K562 (cell line): Measurements from ENCODE around the gene PLAAT4. TPM values are rescaled to one million over a fixed set of nuclear protein-coding genes. Genes with fewer than 3 reads are reported as not detected.
A peak's percentile ranks its signal among the peaks of the same experiment; 100 is the strongest.

Experiments used
- ARID1B ChIP-seq: fragments of 450-650 bp; IDR thresholded peaks from 2 replicates; pipeline ENCODE4 v1.6.1; 2016; ENCODE audit warnings: antibody characterized with exemption, mild to moderate bottlenecking, inconsistent platforms
- EP300 ChIP-seq: IDR thresholded peaks from 2 replicates; pipeline ENCODE4 v1.6.1; 2012; ENCODE audit warnings: low read length, improper control_type of control experiment
- HDAC2 ChIP-seq: fragments of 450-650 bp; IDR thresholded peaks from 2 replicates; pipeline ENCODE4 v1.6.1; 2016; ENCODE audit warnings: mild to moderate bottlenecking
- MTA3 ChIP-seq: fragments of 450-650 bp; formaldehyde crosslinking; IDR thresholded peaks from 2 replicates; pipeline ENCODE4 v1.6.1; 2017; ENCODE audit warnings: mild to moderate bottlenecking, borderline replicate concordance
- NCOR1 ChIP-seq: fragments of 450-650 bp; IDR thresholded peaks from 2 replicates; pipeline ENCODE4 v1.6.1; 2016; ENCODE audit warnings: mild to moderate bottlenecking, moderate library complexity
- NR2C1 ChIP-seq, 2 experiments: fragments of 450-650 bp; IDR thresholded peaks; 2 replicates each; pipeline ENCODE4 v1.6.1; 2017; ENCODE audit warnings: mild to moderate bottlenecking in 2 of 2, antibody characterized with exemption in 1 of 2, inconsistent platforms in 1 of 2, missing compliant biosample characterization in 1 of 2, missing genetic modification characterization in 1 of 2
- NR3C1 ChIP-seq: sonication (generic); formaldehyde crosslinking; IDR thresholded peaks from 2 replicates; pipeline ENCODE4 v1.8.1; 2022; ENCODE audit warnings: missing genetic modification reagents
- RCOR1 ChIP-seq, 2 experiments: IDR thresholded peaks; 2 replicates each; pipeline ENCODE4 v1.6.1; 2012; ENCODE audit warnings: low read depth in 2 of 2, low read length in 2 of 2, borderline replicate concordance in 1 of 2, improper control_type of control experiment in 1 of 2
- SMAD4 ChIP-seq: fragments of 250-450 bp; sonication (Bioruptor Pico); conservative IDR thresholded peaks from 2 replicates; pipeline ENCODE4 v1.8.0; 2021; ENCODE audit warnings: inconsistent platforms, mild to moderate bottlenecking, moderate library complexity
- SRF ChIP-seq, 2 experiments: fragments of 250-450, 450-650 bp in 1 of 2; sonication (Bioruptor Pico) in 1 of 2; sonication (generic) in 1 of 2; formaldehyde crosslinking; IDR thresholded peaks; 2 replicates each; pipeline versions ENCODE4 v1.5.0 to v1.5.1; 2020 to 2022; ENCODE audit warnings: mild to moderate bottlenecking in 1 of 2, missing genetic modification reagents in 1 of 2
- TAL1 ChIP-seq: fragments of 450-650 bp; IDR thresholded peaks from 2 replicates; pipeline ENCODE4 v1.6.1; 2016; ENCODE audit warnings: mild to moderate bottlenecking
- TGIF2 ChIP-seq: sonication (generic); formaldehyde crosslinking; IDR thresholded peaks from 2 replicates; pipeline ENCODE4 v1.8.1; 2022; ENCODE audit warnings: mild to moderate bottlenecking, missing genetic modification reagents, moderate library complexity
- XRCC3 ChIP-seq: fragments of 450-650 bp; IDR thresholded peaks from 2 replicates; pipeline ENCODE4 v1.6.1; 2017; ENCODE audit warnings: mild to moderate bottlenecking, moderate library complexity
- ZFPM2 ChIP-seq: fragments of 250-450 bp; sonication (Bioruptor Pico); IDR thresholded peaks from 2 replicates; pipeline ENCODE4 v1.5.1; 2022; ENCODE audit warnings: mild to moderate bottlenecking
- polyA plus RNA-seq, 8 experiments: library from polyadenylated mRNA; depleted of rRNA in 4 of 8; stranded (reverse) in 5 of 8; unstranded in 3 of 8; fragments of >200 nt; fragmentation: Nextera tagmentation in 2 of 8; fragmentation: Illumina TruSeq in 1 of 8; extraction: Ambion mirVana in 2 of 8; extraction: Trizol in 1 of 8; gene quantifications; 2 replicates each; pipeline versions ENCODE4 v1.2.1 to v1.2.3, GENCODE V29; 2011 to 2014; ENCODE audit warnings: inconsistent platforms in 1 of 8, missing spikeins in 1 of 8
- total RNA-seq, 7 experiments: library from RNA; depleted of rRNA in 6 of 7; stranded (reverse); fragments of >200 nt in 6 of 7; fragmentation: Illumina TruSeq in 2 of 7; extraction: Trizol in 2 of 7; gene quantifications; 2 replicates each; pipeline versions ENCODE4 v1.2.1 to v1.2.3, GENCODE V29; 2011 to 2021; ENCODE audit warnings: low replicate concordance in 1 of 7
- TF ChIP-seq, protein P1 (sequence below): IDR thresholded peaks from 3 replicates; pipeline ENCODE4 v1.6.1; 2011; ENCODE audit warnings: borderline replicate concordance, mild to moderate bottlenecking; ENCODE audit not compliant: insufficient read length, insufficient read depth
- TF ChIP-seq, protein P2 (sequence below): fragments of 200-800 bp; sonication (Bioruptor generic); IDR thresholded peaks from 2 replicates; pipeline ENCODE4 v1.6.1; 2017; ENCODE audit warnings: missing genetic modification characterization, missing compliant biosample characterization
- TF ChIP-seq, protein P3 (sequence below): fragments of 450-650 bp; IDR thresholded peaks from 2 replicates; pipeline ENCODE4 v1.6.1; 2016; ENCODE audit warnings: mild to moderate bottlenecking
- TF ChIP-seq, protein P4 (sequence below), 2 experiments: fragments of 450-650 bp; IDR thresholded peaks; 2 replicates each; pipeline ENCODE4 v1.6.1; 2018; ENCODE audit warnings: mild to moderate bottlenecking in 2 of 2, low read depth in 1 of 2; ENCODE audit not compliant: partially characterized antibody in 2 of 2

PLAAT4 gene
- total and polyA plus RNA-seq, 9 of the 15 experiments (the other 6 are each of a cell fraction or from before 2014, with no cell fraction given) = 0.54 to 3.0 (median 1.3) TPM; not detected in 1

DNA sequence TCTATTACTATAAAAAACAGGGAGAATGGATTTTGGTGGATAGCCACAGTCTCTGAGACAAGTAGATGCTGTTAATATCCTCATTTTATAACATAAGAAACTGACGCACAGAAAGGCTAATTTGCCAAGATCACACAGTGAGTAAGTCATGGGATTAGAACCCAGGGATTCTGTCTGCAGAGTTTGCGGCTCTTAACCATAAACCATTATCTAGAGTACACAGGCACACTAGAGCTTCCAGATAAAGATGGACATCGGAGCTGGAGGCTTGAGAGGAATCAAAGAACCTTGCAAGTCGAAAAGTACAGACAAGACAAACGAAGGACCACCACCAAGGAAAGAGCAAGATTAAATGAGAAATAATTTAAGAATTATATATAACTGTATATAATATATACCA is 19.5 kb upstream of the PLAAT4 start (continued):
- TF ChIP-seq, protein P1, sequence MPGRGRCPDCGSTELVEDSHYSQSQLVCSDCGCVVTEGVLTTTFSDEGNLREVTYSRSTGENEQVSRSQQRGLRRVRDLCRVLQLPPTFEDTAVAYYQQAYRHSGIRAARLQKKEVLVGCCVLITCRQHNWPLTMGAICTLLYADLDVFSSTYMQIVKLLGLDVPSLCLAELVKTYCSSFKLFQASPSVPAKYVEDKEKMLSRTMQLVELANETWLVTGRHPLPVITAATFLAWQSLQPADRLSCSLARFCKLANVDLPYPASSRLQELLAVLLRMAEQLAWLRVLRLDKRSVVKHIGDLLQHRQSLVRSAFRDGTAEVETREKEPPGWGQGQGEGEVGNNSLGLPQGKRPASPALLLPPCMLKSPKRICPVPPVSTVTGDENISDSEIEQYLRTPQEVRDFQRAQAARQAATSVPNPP = no peak
- TF ChIP-seq HDAC2 (peak; percentile 83), MTA3 (0 out of 2 replicates have a peak, but pooled peaks have one; percentile 23), EP300 (peak; percentile 93), NCOR1 (peak; percentile 89), ZFPM2 (CRISPR knock-in tag) (no peak), SRF (CRISPR knock-in tag; IDR thresholded peaks at IDR 0.05) (no peak), XRCC3 (no peak), NR2C1 (IDR thresholded peaks at IDR 0.05) (0 out of 2 replicates have a peak, but pooled peaks have one; percentile 3), NR2C1 (tag; IDR thresholded peaks at IDR 0.05) (no peak), RCOR1 (IDR thresholded peaks at IDR 0.05; ENCODE audit: borderline replicate concordance in 1 of 2, low read depth in 2 of 2, low read length in 2 of 2) (peak; percentile 81 to 95; a peak in 3 of 4 replicates), TAL1 (peak; percentile 94), ARID1B (peak; percentile 97), TGIF2 (CRISPR knock-in tag) (no peak), SMAD4 (CRISPR knock-in tag) (peak; percentile 56), NR3C1 (CRISPR knock-in tag) (no peak)
- TF ChIP-seq, protein P2, sequence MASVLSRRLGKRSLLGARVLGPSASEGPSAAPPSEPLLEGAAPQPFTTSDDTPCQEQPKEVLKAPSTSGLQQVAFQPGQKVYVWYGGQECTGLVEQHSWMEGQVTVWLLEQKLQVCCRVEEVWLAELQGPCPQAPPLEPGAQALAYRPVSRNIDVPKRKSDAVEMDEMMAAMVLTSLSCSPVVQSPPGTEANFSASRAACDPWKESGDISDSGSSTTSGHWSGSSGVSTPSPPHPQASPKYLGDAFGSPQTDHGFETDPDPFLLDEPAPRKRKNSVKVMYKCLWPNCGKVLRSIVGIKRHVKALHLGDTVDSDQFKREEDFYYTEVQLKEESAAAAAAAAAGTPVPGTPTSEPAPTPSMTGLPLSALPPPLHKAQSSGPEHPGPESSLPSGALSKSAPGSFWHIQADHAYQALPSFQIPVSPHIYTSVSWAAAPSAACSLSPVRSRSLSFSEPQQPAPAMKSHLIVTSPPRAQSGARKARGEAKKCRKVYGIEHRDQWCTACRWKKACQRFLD = peak; percentile 29; the same call in 1 of the 2 replicates
- TF ChIP-seq, protein P3, sequence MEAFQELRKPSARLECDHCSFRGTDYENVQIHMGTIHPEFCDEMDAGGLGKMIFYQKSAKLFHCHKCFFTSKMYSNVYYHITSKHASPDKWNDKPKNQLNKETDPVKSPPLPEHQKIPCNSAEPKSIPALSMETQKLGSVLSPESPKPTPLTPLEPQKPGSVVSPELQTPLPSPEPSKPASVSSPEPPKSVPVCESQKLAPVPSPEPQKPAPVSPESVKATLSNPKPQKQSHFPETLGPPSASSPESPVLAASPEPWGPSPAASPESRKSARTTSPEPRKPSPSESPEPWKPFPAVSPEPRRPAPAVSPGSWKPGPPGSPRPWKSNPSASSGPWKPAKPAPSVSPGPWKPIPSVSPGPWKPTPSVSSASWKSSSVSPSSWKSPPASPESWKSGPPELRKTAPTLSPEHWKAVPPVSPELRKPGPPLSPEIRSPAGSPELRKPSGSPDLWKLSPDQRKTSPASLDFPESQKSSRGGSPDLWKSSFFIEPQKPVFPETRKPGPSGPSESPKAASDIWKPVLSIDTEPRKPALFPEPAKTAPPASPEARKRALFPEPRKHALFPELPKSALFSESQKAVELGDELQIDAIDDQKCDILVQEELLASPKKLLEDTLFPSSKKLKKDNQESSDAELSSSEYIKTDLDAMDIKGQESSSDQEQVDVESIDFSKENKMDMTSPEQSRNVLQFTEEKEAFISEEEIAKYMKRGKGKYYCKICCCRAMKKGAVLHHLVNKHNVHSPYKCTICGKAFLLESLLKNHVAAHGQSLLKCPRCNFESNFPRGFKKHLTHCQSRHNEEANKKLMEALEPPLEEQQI = no peak
- TF ChIP-seq, protein P4, sequence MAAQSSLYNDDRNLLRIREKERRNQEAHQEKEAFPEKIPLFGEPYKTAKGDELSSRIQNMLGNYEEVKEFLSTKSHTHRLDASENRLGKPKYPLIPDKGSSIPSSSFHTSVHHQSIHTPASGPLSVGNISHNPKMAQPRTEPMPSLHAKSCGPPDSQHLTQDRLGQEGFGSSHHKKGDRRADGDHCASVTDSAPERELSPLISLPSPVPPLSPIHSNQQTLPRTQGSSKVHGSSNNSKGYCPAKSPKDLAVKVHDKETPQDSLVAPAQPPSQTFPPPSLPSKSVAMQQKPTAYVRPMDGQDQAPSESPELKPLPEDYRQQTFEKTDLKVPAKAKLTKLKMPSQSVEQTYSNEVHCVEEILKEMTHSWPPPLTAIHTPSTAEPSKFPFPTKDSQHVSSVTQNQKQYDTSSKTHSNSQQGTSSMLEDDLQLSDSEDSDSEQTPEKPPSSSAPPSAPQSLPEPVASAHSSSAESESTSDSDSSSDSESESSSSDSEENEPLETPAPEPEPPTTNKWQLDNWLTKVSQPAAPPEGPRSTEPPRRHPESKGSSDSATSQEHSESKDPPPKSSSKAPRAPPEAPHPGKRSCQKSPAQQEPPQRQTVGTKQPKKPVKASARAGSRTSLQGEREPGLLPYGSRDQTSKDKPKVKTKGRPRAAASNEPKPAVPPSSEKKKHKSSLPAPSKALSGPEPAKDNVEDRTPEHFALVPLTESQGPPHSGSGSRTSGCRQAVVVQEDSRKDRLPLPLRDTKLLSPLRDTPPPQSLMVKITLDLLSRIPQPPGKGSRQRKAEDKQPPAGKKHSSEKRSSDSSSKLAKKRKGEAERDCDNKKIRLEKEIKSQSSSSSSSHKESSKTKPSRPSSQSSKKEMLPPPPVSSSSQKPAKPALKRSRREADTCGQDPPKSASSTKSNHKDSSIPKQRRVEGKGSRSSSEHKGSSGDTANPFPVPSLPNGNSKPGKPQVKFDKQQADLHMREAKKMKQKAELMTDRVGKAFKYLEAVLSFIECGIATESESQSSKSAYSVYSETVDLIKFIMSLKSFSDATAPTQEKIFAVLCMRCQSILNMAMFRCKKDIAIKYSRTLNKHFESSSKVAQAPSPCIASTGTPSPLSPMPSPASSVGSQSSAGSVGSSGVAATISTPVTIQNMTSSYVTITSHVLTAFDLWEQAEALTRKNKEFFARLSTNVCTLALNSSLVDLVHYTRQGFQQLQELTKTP (IDR thresholded peaks at IDR 0.05; ENCODE audit: low read depth in 1 of 2, partially characterized antibody in 2 of 2) = peak in 1 of 2 experiments; percentile 47
